RWPE2 (cell line): ENCODE results near the gene HSD17B1.
"Not testable (repeated sequence)": the region's sequence is repeated elsewhere in the genome, so short reads cannot be mapped to it uniquely, and the experiment has no call there.

ENCODE experiments used
- ATAC-seq: fragments of 200-7000 bp; cut with Tn5 transposase; 3 replicates; pipeline ENCODE4 v1.9.1; 2021; ENCODE audit warnings: low read depth
- DNase-seq: peaks from one replicate; pipeline ENCODE4 v3.0.0-alpha.2; 2020; ENCODE audit warnings: low spot score
- H3K27ac ChIP-seq: fragments of 450-650 bp; 2 replicates; pipeline ENCODE4 v1.5.1; 2017; ENCODE audit warnings: mild to moderate bottlenecking; ENCODE audit not compliant: poor library complexity, severe bottlenecking
- H3K27me3 ChIP-seq: fragments of 250-450 bp; sonication (Bioruptor Pico); 2 replicates; pipeline ENCODE4 v1.5.1; 2021; ENCODE audit warnings: mild to moderate bottlenecking, moderate library complexity; ENCODE audit not compliant: insufficient read depth, poor library complexity, severe bottlenecking
- H3K36me3 ChIP-seq: fragments of 250-450 bp; sonication (Bioruptor Pico); 2 replicates; pipeline ENCODE4 v1.5.1; 2020; ENCODE audit warnings: low read depth, mild to moderate bottlenecking, moderate library complexity
- H3K4me1 ChIP-seq: fragments of 250-450 bp; sonication (Bioruptor Pico); 2 replicates; pipeline ENCODE4 v1.5.1; 2021; ENCODE audit warnings: mild to moderate bottlenecking, moderate library complexity; ENCODE audit not compliant: insufficient read depth, poor library complexity, severe bottlenecking
- H3K4me3 ChIP-seq: fragments of 250-450 bp; sonication (Bioruptor Pico); 2 replicates; pipeline ENCODE4 v1.5.1; 2021; ENCODE audit warnings: mild to moderate bottlenecking, moderate library complexity; ENCODE audit not compliant: severe bottlenecking
- H3K9me3 ChIP-seq: fragments of 250-450 bp; sonication (Bioruptor Pico); 2 replicates; pipeline ENCODE4 v1.5.1; 2021; ENCODE audit warnings: mild to moderate bottlenecking, moderate library complexity; ENCODE audit not compliant: severe bottlenecking
- CTCF ChIP-seq: fragments of 450-650 bp; IDR thresholded peaks from one replicate; pipeline ENCODE4 v1.5.1; 2017; ENCODE audit warnings: mild to moderate bottlenecking, moderate library complexity; ENCODE audit not compliant: poor library complexity, severe bottlenecking

HSD17B1 gene

GRCh38 chr17:42555122-42555622, 2.4 kb downstream of the HSD17B1 start:
- no peak for TF ChIP-seq CTCF
- no peaks in the 10 kb centered on the region for H3K4me1 ChIP-seq

GRCh38 chr17:42555961-42556617, 3.4 kb downstream of the HSD17B1 start:
- H3K27me3 ChIP-seq, H3K27ac ChIP-seq, H3K9me3 ChIP-seq, H3K4me3 ChIP-seq, H3K36me3 ChIP-seq, H3K4me1 ChIP-seq, ATAC-seq, DNase-seq: not testable (repeated sequence)

More at GRCh38 chr17:42555122-42555622, 2.4 kb downstream of the HSD17B1 start:
- no peaks in the 10 kb centered on the region for H3K36me3 ChIP-seq
- H3K27ac ChIP-seq: peak overlapping the region; percentile 74
- no peak for ATAC-seq
- H3K9me3 ChIP-seq: no peaks in the 10 kb centered on the region
- no peak for DNase-seq
- H3K27me3 ChIP-seq: no peaks in the 10 kb centered on the region
- peak overlapping the region; percentile 83 for H3K4me3 ChIP-seq

DNA sequence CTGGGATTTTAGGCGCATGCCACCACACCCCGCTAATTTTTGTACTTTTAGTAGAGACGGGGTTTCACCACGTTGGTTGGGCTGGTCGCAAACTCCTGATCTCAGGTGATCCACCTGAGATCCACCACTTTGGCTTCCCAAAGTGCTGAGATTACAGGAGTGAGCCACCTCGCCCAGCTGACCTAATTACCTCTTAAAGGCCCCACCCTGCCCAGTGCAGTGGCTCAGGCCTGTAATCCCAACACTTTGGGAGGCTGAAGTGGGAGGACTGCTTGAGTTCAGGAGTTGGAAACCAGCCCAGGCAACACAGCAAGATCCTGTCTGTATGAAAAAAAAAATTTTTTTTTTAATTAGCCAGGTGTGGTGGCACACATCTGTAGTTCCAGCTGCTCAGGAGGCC, 6.4 kb downstream of the HSD17B1 start:
- peaks cover 8% of the 10 kb centered on the region for H3K36me3 ChIP-seq
- no peak overlapping the region for H3K4me3 ChIP-seq
- ATAC-seq (no peak), DNase-seq (no peak)
- H3K27ac ChIP-seq: peak overlapping the region; percentile 8
- H3K9me3 ChIP-seq: no peaks in the 10 kb centered on the region
- TF ChIP-seq CTCF: no peak
- no peaks in the 10 kb centered on the region for H3K4me1 ChIP-seq
- H3K27me3 ChIP-seq: no peaks in the 10 kb centered on the region

DNA sequence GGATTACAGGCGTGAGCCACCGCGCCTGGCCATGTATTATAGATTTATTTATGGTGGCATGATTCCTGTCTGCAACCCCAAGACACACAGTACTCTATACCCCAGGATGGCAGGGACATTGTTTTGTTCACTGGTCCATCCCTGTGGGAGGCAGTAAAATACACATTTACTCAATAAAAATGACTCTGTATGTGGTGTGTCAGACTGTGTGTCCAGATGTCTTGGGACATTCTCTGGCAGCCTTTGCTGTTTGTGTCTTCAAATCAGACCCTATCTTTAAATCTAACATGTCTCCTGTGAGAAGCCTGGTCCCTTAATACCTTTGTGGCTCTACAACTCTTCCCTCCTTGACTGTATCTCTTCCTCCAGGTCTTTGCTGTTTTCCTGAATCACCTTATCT, 7.5 kb downstream of the HSD17B1 start:
- Histone ChIP-seq H3K27me3 (no peaks in the 10 kb centered on the region), H3K36me3 (peaks cover 18% of the 10 kb centered on the region)
- TF ChIP-seq CTCF: no peak

GRCh38 chr17:42561897-42562387, 9.2 kb downstream of the HSD17B1 start, which contains the start of gene COASY:
Gene COASY (plus strand): TSS chr17:42562148. CDS start chr17:42562623, 475 bp downstream.
- DNase-seq: peak; percentile 97
- ATAC-seq: peak; percentile 70
- Histone ChIP-seq H3K36me3 (peaks cover 29% of the 10 kb centered on the region), H3K9me3 (no peaks in the 10 kb centered on the region), H3K4me3 (peak within 1 kb of the TSS; percentile 93), H3K27me3 (no peaks in the 10 kb centered on the region), H3K27ac (peak within 1 kb of the TSS; percentile 72), H3K4me1 (peaks cover 2% of the 10 kb centered on the region)
- no peak for TF ChIP-seq CTCF

More for the DNA sequence above, 7.5 kb downstream of the HSD17B1 start:
- Histone ChIP-seq H3K4me1 (no peaks in the 10 kb centered on the region), H3K4me3 (no peak overlapping the region), H3K9me3 (no peaks in the 10 kb centered on the region), H3K27ac (no peak overlapping the region)
- no peak for DNase-seq
- no peak for ATAC-seq
